HL-60 (cell line): ENCODE data around the gene SUPT4H1.

Experiments
- DNase-seq, 2 experiments: peaks; one replicate each; pipeline ENCODE4 v3.0.0-alpha.2; 2010 to 2020; ENCODE audit warnings: low read depth in 1 of 2, low spot score in 1 of 2
- H3K27ac ChIP-seq: fragments of 250-450 bp; sonication (Bioruptor Pico); replicated peaks from 2 replicates; pipeline ENCODE4 v1.5.1; 2020; ENCODE audit warnings: mild to moderate bottlenecking, moderate library complexity
- H3K27me3 ChIP-seq: fragments of 250-450 bp; sonication (Bioruptor Pico); 2 replicates; pipeline ENCODE4 v1.5.1; 2021; ENCODE audit warnings: mild to moderate bottlenecking, moderate library complexity; ENCODE audit not compliant: insufficient read depth, poor library complexity, severe bottlenecking
- H3K4me3 ChIP-seq: replicated peaks from 2 replicates; pipeline ENCODE4 v1.5.1; 2011; ENCODE audit warnings: mild to moderate bottlenecking, control low read depth, low read length; ENCODE audit not compliant: insufficient read depth
- CTCF ChIP-seq: IDR thresholded peaks from one replicate; pipeline ENCODE4 v1.5.1; 2011; ENCODE audit warnings: low read length, control low read depth, inconsistent platforms; ENCODE audit not compliant: insufficient read depth
- GABPA ChIP-seq: IDR thresholded peaks from 2 replicates; pipeline ENCODE4 v1.6.1; 2012; ENCODE audit warnings: low read depth
- POLR2AphosphoS5 ChIP-seq: IDR thresholded peaks from 2 replicates; pipeline ENCODE4 v1.6.1; 2012; ENCODE audit warnings: low read depth
- REST ChIP-seq: IDR thresholded peaks from 2 replicates; pipeline ENCODE4 v1.6.1; 2012; ENCODE audit warnings: low read depth; ENCODE audit not compliant: insufficient replicate concordance
- SPI1 ChIP-seq: IDR thresholded peaks from 2 replicates; pipeline ENCODE4 v1.6.1; 2012; ENCODE audit warnings: low read depth, mild to moderate bottlenecking, borderline replicate concordance

Gene SUPT4H1

GRCh38 chr17:58382108-58382871 lies 30.3 kb upstream of the SUPT4H1 start:
- Histone ChIP-seq H3K27me3 (no peaks in the 10 kb centered on the region), H3K27ac (no peak overlapping the region), H3K4me3 (no peak overlapping the region)
- no peak for TF ChIP-seq REST
- TF ChIP-seq POLR2AphosphoS5: no peak
- no peak for TF ChIP-seq GABPA
- no peak for DNase-seq

GRCh38 chr17:58381124-58382035 lies 29.4 kb upstream of the SUPT4H1 start:
- no peaks in the 10 kb centered on the region for H3K27me3 ChIP-seq
- TF ChIP-seq REST (no peak), GABPA (no peak), CTCF (no peak), SPI1 (no peak), POLR2AphosphoS5 (no peak)
- no peak overlapping the region for H3K4me3 ChIP-seq
- no peak overlapping the region for H3K27ac ChIP-seq
- DNase-seq: no peak

- TF ChIP-seq REST: no peak
- no peak for TF ChIP-seq CTCF
- no peak for TF ChIP-seq GABPA
- TF ChIP-seq POLR2AphosphoS5: no peak
- TF ChIP-seq SPI1: no peak
These were observed 28.5 kb upstream of the SUPT4H1 start for GRCh38 chr17:58380207-58381123.

More at GRCh38 chr17:58380207-58381123, 28.5 kb upstream of the SUPT4H1 start:
- Histone ChIP-seq H3K27me3 (no peaks in the 10 kb centered on the region), H3K4me3 (no peak overlapping the region), H3K27ac (no peak overlapping the region)
- no peak for DNase-seq
